ENCODE data around the gene KCNB1. TPM values are rescaled to one million over a fixed set of nuclear protein-coding genes. Genes with fewer than 3 reads are reported as not detected.

The KCNB1 gene
- total and polyA plus RNA-seq, 4 donors = under 0.01 to 3.4 (median 1.4) TPM

DNA sequence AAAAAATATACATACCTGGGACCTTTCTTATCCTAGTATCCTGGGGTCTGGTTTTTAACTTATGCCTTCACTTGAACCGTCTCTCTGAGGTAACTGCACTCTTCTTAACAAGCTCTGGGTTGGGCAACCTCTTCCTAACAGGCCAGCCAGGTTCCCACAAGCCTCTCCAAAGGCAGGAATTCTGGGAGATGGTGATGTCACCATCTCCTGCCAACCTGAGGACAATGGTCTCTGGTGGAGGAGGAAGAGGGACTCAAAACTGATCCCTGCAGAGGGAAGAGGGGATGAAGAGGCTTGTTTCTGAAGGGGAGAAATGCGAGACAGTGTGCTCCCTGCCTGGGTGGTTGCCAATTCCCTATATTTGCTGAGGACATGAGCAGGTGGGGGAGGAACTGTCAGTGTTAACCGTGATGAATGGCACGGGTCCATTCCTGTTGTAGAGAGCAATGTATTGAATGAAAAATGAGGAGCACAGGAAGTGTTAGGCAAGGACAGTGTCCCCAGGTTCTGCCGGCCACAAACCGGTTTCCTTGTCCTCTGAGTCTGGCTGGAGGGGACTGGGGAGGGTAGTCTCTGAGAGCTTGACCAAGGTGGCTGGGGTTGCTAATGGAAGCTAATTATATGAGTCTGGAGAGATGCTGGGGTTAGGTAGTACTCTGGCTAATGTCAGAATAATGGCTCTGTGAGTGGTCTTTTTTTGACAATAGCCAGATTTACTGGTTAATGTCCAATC, 95.5 kb downstream of the KCNB1 start:
- H3K4me3 ChIP-seq (ENCODE audit: low read depth in 1 of 3, low read length in 3 of 3) = no peak overlapping the region
- peaks cover 0 to under 1% (median under 1%) of the 10 kb centered on the region in 4 donors for H3K4me1 ChIP-seq (ENCODE audit: control insufficient read depth in 4 of 4, insufficient read depth in 4 of 4, low read length in 3 of 4)
- 47% methylated on average over 6 of the region's 6 CpGs for WGBS
- no peak for DNase-seq (ENCODE audit: low spot score)
- no peaks in the 10 kb centered on the region for H3K36me3 ChIP-seq (ENCODE audit: control insufficient read depth in 4 of 4, insufficient read depth in 3 of 4, low read depth in 1 of 4, low read length in 3 of 4)
- H3K27ac ChIP-seq (ENCODE audit: low read depth in 1 of 2, low read length in 2 of 2) = no peak overlapping the region
- TF ChIP-seq YY1 (IDR thresholded peaks at IDR 0.05) (no peak), JUND (IDR thresholded peaks at IDR 0.05) (peak in 1 of 2 donors; percentile 11), RXRA (IDR thresholded peaks at IDR 0.05) (peak in 1 of 2 donors; percentile 22), FOXA2 (IDR thresholded peaks at IDR 0.05) (no peak)
- TF ChIP-seq, protein P1, sequence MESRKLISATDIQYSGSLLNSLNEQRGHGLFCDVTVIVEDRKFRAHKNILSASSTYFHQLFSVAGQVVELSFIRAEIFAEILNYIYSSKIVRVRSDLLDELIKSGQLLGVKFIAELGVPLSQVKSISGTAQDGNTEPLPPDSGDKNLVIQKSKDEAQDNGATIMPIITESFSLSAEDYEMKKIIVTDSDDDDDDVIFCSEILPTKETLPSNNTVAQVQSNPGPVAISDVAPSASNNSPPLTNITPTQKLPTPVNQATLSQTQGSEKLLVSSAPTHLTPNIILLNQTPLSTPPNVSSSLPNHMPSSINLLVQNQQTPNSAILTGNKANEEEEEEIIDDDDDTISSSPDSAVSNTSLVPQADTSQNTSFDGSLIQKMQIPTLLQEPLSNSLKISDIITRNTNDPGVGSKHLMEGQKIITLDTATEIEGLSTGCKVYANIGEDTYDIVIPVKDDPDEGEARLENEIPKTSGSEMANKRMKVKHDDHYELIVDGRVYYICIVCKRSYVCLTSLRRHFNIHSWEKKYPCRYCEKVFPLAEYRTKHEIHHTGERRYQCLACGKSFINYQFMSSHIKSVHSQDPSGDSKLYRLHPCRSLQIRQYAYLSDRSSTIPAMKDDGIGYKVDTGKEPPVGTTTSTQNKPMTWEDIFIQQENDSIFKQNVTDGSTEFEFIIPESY (IDR thresholded peaks at IDR 0.05) = no peak
- H3K27me3 ChIP-seq (ENCODE audit: control insufficient read depth in 4 of 4, insufficient read depth in 4 of 4, low read length in 3 of 4) = no peaks in the 10 kb centered on the region
- no peaks in the 10 kb centered on the region for H3K9me3 ChIP-seq (ENCODE audit: control insufficient read depth in 4 of 4, low read length in 3 of 4)
- no peak overlapping the region for H3K9ac ChIP-seq (ENCODE audit: low read depth in 1 of 2, low read length in 2 of 2)

DNA sequence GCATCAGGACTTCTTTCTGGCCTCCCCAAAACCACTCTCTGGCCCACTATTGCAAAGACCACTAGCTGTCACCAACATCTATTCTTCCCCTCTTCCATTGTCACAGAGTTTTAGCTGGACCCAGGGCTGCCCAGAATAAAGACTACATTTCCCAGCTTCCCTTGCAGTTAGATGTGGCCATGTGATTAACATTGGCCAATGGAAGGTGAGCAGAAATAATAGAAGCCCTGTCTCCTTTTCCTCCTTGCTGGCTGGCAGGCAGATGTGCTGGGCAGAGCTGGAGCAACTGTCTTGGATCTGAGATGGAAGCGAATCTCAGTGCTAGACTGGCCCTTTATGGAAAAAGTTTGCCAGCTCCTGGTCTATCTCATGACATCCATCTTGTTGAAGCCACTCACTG, 97.0 kb downstream of the KCNB1 start:
- Histone ChIP-seq H3K27ac (ENCODE audit: low read depth in 1 of 2, low read length in 2 of 2) (no peak overlapping the region), H3K4me1 (ENCODE audit: control insufficient read depth in 4 of 4, insufficient read depth in 4 of 4, low read length in 3 of 4) (peaks cover 3 to 8% (median 8%) of the 10 kb centered on the region in 4 donors), H3K9me3 (ENCODE audit: control insufficient read depth in 4 of 4, low read length in 3 of 4) (no peaks in the 10 kb centered on the region), H3K27me3 (ENCODE audit: control insufficient read depth in 4 of 4, insufficient read depth in 4 of 4, low read length in 3 of 4) (no peaks in the 10 kb centered on the region), H3K9ac (ENCODE audit: low read depth in 1 of 2, low read length in 2 of 2) (no peak overlapping the region), H3K4me3 (ENCODE audit: low read depth in 1 of 3, low read length in 3 of 3) (no peak overlapping the region), H3K36me3 (ENCODE audit: control insufficient read depth in 4 of 4, insufficient read depth in 3 of 4, low read depth in 1 of 4, low read length in 3 of 4) (no peaks in the 10 kb centered on the region)
- TF ChIP-seq, protein P2, sequence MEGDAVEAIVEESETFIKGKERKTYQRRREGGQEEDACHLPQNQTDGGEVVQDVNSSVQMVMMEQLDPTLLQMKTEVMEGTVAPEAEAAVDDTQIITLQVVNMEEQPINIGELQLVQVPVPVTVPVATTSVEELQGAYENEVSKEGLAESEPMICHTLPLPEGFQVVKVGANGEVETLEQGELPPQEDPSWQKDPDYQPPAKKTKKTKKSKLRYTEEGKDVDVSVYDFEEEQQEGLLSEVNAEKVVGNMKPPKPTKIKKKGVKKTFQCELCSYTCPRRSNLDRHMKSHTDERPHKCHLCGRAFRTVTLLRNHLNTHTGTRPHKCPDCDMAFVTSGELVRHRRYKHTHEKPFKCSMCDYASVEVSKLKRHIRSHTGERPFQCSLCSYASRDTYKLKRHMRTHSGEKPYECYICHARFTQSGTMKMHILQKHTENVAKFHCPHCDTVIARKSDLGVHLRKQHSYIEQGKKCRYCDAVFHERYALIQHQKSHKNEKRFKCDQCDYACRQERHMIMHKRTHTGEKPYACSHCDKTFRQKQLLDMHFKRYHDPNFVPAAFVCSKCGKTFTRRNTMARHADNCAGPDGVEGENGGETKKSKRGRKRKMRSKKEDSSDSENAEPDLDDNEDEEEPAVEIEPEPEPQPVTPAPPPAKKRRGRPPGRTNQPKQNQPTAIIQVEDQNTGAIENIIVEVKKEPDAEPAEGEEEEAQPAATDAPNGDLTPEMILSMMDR (IDR thresholded peaks at IDR 0.05; ENCODE audit: low read depth, low read length, missing input control) = no peak
- TF ChIP-seq FOXA2 (IDR thresholded peaks at IDR 0.05) (no peak), JUND (IDR thresholded peaks at IDR 0.05) (no peak), RXRA (IDR thresholded peaks at IDR 0.05) (no peak), FOXA1 (IDR thresholded peaks at IDR 0.05) (no peak), EGR1 (IDR thresholded peaks at IDR 0.05; ENCODE audit: low read depth in 2 of 2) (no peak), HNF4A (conservative IDR thresholded peaks at IDR 0.05) (no peak), GABPA (IDR thresholded peaks at IDR 0.05 in 1 of 2, conservative IDR thresholded peaks at IDR 0.05 in 1 of 2) (no peak), HNF4G (IDR thresholded peaks at IDR 0.05) (no peak), YY1 (IDR thresholded peaks at IDR 0.05) (no peak), NR2F2 (IDR thresholded peaks at IDR 0.05) (no peak), RAD21 (IDR thresholded peaks at IDR 0.05) (no peak), SP1 (IDR thresholded peaks at IDR 0.05) (no peak), TAF1 (conservative IDR thresholded peaks at IDR 0.05) (no peak)
- TF ChIP-seq, protein P3, sequence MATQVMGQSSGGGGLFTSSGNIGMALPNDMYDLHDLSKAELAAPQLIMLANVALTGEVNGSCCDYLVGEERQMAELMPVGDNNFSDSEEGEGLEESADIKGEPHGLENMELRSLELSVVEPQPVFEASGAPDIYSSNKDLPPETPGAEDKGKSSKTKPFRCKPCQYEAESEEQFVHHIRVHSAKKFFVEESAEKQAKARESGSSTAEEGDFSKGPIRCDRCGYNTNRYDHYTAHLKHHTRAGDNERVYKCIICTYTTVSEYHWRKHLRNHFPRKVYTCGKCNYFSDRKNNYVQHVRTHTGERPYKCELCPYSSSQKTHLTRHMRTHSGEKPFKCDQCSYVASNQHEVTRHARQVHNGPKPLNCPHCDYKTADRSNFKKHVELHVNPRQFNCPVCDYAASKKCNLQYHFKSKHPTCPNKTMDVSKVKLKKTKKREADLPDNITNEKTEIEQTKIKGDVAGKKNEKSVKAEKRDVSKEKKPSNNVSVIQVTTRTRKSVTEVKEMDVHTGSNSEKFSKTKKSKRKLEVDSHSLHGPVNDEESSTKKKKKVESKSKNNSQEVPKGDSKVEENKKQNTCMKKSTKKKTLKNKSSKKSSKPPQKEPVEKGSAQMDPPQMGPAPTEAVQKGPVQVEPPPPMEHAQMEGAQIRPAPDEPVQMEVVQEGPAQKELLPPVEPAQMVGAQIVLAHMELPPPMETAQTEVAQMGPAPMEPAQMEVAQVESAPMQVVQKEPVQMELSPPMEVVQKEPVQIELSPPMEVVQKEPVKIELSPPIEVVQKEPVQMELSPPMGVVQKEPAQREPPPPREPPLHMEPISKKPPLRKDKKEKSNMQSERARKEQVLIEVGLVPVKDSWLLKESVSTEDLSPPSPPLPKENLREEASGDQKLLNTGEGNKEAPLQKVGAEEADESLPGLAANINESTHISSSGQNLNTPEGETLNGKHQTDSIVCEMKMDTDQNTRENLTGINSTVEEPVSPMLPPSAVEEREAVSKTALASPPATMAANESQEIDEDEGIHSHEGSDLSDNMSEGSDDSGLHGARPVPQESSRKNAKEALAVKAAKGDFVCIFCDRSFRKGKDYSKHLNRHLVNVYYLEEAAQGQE (IDR thresholded peaks at IDR 0.05) = no peak
- TF ChIP-seq, protein P4, sequence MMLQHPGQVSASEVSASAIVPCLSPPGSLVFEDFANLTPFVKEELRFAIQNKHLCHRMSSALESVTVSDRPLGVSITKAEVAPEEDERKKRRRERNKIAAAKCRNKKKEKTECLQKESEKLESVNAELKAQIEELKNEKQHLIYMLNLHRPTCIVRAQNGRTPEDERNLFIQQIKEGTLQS (IDR thresholded peaks at IDR 0.05) = no peak
- TF ChIP-seq, protein P1 (IDR thresholded peaks at IDR 0.05) = no peak
- TF ChIP-seq, protein P5, sequence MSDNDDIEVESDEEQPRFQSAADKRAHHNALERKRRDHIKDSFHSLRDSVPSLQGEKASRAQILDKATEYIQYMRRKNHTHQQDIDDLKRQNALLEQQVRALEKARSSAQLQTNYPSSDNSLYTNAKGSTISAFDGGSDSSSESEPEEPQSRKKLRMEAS (IDR thresholded peaks at IDR 0.05) = no peak
- DNase-seq (ENCODE audit: low spot score) = no peak
- 79% methylated on average over 1 of the region's 1 CpG for WGBS
